Muscle layer of colon (tissue), 2 donors: ENCODE measurements around the gene WNT1.

Experiments used
- H3K27ac ChIP-seq: one replicate; pipeline ENCODE4 v1.7.0; 2013; ENCODE audit warnings: low read depth, mild to moderate bottlenecking, low read length, moderate library complexity
- H3K27me3 ChIP-seq, 2 donors: one replicate each; pipeline ENCODE4 v1.7.0; 2013; ENCODE audit warnings: low read length in 2 of 2, mild to moderate bottlenecking in 2 of 2; ENCODE audit not compliant: insufficient read depth in 2 of 2, control insufficient read depth in 1 of 2
- H3K36me3 ChIP-seq: one replicate; pipeline ENCODE4 v1.7.0; 2013; ENCODE audit warnings: mild to moderate bottlenecking, low read length; ENCODE audit not compliant: insufficient read depth
- H3K4me1 ChIP-seq: one replicate; pipeline ENCODE4 v1.7.0; 2013; ENCODE audit warnings: mild to moderate bottlenecking, low read length; ENCODE audit not compliant: insufficient read depth
- H3K4me3 ChIP-seq, 2 donors: one replicate each; pipeline ENCODE4 v1.7.0; 2013; ENCODE audit warnings: low read length in 2 of 2, low read depth in 1 of 2, mild to moderate bottlenecking in 1 of 2, moderate library complexity in 1 of 2
- H3K9ac ChIP-seq: one replicate; pipeline ENCODE4 v1.7.0; 2013; ENCODE audit warnings: low read length
- H3K9me3 ChIP-seq: one replicate; pipeline ENCODE4 v1.7.0; 2013; ENCODE audit warnings: mild to moderate bottlenecking, low read length
- donor health status: abdominal sarcoma.
- donor health status: Adenocarcinoma of cecum.

The WNT1 gene

DNA sequence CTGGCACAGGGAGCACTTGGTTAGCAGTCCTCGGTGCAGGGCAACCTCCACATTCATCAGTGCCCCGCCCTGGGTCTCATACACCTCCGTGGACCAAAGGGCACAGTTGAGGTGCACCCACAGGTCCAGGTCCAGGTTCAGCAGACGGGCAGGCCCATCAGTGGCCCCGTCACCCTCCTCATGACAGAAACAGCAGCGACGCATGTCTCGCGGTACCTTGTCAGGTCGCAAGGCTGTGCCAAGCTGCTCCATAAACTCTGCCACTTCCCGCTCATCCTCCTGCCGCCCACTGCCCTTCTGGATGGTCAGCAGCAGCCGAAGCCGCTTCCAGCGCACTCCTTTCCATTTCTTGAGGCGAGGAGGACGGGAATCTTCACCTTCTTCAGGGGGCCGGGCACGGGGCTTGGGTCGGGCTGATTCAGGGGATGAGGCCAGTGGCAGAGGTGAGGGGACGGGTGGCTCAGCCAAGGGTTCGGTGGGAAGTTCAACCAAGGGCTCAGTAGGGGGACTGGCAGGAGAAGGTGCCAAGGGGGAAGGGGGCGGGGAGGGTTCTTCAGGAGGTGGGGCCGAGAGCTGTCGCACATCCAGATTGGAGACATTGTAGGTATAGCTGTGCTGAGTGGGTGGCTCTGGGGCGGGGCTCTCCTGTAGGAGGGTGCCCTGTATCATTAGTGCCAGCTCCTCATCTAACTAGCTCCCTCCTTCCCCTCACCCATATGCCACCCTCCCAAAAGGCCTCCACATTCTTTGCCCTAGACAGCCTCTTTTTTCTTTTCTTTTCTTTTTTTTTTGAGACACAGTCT lies 48.8 kb downstream of the WNT1 start:
- Histone ChIP-seq H3K4me3 (no peak overlapping the region), H3K27ac (no peak overlapping the region), H3K9me3 (no peaks in the 10 kb centered on the region), H3K4me1 (no peaks in the 10 kb centered on the region), H3K9ac (no peak overlapping the region), H3K27me3 (no peaks in the 10 kb centered on the region), H3K36me3 (peaks cover 86% of the 10 kb centered on the region)

DNA sequence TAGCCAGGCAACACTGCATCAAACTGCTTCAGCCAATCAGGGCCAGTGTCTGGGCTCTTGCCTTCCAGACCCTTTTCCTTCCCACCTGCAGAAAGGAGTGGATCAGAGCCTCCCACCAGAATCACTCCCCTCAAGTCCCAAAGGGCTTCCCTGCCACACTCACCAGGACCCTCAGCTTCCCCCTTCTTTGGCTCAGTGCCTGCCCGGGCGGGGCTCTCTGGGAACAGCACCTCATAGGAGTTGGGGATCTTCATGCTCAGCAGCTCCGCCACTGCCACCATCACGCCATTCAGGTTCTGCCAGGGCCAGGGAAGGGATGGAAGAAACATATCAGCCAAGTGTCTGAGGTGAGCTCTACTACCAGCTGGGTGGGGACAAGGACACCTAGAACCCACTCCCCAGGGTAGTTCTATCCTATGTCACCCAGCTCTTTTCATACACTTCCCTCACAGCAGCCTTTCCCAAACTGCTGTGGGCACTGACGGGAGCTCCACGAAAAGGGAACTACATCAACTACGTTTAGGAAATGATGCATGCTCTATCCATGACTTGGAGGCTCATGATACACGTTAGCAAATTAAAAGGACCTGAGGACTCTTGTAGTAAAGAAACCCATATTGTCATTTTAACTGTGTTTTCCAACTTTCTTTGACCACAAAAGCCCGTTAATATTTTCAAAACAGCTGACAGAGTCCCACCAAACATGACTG lies 49.9 kb downstream of the WNT1 start:
- Histone ChIP-seq H3K4me3 (no peak overlapping the region), H3K27ac (no peak overlapping the region), H3K27me3 (no peaks in the 10 kb centered on the region), H3K4me1 (no peaks in the 10 kb centered on the region), H3K9ac (no peak overlapping the region), H3K36me3 (peaks cover 86% of the 10 kb centered on the region), H3K9me3 (no peaks in the 10 kb centered on the region)

DNA sequence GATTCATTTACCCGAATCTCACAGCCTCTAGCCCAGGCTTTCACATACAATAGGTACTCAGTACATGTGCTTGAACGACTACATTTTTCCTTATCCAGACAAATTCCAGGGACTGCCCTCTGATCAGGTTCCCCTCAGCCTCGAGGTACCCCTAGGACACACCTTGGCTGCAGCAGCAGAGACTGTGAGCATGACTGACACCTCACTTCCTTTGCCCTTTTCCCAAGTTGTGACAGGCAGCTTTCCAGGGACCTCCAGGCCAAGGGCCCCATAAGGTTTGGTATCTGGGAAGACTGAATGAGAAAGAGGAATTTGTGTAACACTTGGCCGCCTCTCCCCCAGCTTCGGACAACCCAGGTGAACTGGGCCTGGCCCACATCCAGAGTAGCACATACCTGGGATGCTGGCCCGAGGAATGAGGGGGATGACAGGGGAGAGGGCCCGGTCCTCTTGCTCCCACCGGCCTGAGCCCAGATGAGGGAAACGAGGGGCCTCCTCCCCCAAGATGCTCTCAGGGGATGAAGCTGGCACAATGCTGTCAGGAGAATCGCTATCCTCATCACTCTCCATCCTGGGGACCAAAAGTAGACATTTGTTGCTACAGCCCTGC lies 50.6 kb downstream of the WNT1 start:
- Histone ChIP-seq H3K9ac (no peak overlapping the region), H3K36me3 (peaks cover 83% of the 10 kb centered on the region)

DNA sequence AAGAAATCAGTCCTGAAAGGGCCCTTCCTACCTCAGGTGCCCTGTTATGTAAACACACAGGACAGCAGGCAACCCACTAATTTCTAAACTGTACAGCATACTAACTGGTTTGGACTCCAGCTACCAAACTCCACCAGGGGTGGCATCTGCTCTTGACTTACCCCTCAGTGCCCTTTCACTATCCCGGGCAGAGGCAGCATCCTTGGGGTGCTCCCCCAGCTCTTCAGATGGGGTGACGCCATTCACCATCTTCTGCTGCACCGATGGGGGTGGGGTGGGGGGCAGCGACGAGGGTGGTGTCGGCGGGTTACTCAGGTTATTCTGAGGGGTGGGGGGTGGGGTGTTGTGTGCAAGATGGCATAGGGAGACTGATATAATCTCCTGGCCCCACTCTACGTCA lies 52.0 kb downstream of the WNT1 start:
- H3K4me1 ChIP-seq: no peaks in the 10 kb centered on the region
- H3K27ac ChIP-seq: no peak overlapping the region
- H3K4me3 ChIP-seq: no peak overlapping the region
- no peak overlapping the region for H3K9ac ChIP-seq
- peaks cover 82% of the 10 kb centered on the region for H3K36me3 ChIP-seq
- no peaks in the 10 kb centered on the region for H3K27me3 ChIP-seq
- no peaks in the 10 kb centered on the region for H3K9me3 ChIP-seq

More for the DNA sequence above, 50.6 kb downstream of the WNT1 start:
- Histone ChIP-seq H3K9me3 (no peaks in the 10 kb centered on the region), H3K4me1 (no peaks in the 10 kb centered on the region), H3K27me3 (no peaks in the 10 kb centered on the region), H3K27ac (no peak overlapping the region), H3K4me3 (no peak overlapping the region)

DNA sequence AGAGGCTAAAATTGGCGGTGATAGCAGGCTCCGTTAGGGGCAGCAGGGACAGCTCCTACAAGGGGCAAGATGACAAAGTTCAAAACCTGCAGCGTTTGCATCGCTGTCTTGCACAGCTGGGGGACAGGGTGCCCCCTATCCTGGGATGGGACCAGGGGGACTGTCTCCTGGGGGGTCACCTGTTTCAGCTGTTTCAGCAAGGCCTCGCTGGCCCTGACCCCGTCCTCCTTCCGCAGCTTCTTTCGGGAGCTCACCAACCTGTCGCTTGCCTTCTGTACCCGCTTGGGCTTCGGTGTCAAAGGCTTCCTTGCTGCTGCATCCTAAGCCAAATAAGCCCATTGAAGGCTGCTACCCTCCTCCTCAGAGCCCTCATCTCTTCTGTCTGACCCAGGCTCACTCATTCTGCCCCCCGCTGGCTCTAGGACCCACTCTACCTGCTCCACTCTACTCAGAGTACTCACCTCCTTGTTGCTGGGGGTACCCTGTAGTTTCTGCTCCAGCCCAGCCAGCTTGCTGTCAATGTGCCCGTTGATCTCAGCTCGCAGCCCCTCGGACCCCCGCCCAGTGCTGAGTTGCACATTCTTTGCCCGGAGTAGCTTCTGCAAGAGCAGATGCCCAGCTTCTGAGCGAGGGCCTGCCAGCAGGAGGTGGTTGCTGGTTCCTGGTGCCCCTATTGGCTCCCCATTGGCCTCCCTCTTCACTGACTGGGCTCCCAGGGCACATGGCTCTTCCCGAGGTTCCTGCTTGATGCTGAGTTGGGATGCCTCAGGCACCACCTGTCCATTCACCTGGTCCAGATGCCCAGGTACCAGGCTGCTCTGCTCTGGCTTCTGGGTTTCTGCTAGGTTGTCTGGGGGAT lies 52.8 kb downstream of the WNT1 start:
- no peaks in the 10 kb centered on the region for H3K4me1 ChIP-seq
- H3K9me3 ChIP-seq: no peaks in the 10 kb centered on the region
- H3K36me3 ChIP-seq: peaks cover 79% of the 10 kb centered on the region
- no peaks in the 10 kb centered on the region for H3K27me3 ChIP-seq
- H3K27ac ChIP-seq: no peak overlapping the region
- H3K4me3 ChIP-seq: no peak overlapping the region
- no peak overlapping the region for H3K9ac ChIP-seq

DNA sequence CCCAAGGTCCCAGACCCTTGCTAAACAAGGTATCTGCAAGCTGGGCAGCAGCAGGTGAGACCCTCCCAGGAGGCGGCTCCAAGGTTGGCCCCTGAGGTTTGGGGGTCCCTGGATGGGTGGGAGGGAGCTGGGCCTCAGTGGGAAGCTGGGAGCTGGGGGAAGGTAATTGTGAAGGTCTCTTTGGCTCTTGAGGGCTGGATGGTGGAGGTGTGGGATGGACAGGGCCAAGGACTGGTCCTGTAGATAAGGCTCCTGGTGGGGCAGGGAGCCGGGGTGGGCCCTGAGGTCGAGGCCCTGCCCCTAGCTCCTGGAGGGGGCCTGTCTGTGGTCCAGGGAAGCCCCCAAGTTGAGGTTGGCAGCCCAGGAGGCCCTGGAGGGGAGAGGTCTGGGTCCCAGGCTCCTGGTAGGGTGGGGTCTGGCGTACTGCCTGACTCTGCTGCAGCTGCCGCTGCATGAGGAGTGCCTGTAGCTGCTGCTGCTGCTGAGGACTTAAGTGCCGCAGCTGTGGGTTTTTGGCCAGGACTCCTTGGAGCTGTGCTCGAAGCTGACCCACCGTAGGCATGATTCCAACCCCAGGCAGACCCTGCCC lies 53.5 kb downstream of the WNT1 start:
- H3K4me3 ChIP-seq: no peak overlapping the region
- no peak overlapping the region for H3K27ac ChIP-seq
- H3K4me1 ChIP-seq: no peaks in the 10 kb centered on the region
- no peaks in the 10 kb centered on the region for H3K9me3 ChIP-seq
- H3K27me3 ChIP-seq: no peaks in the 10 kb centered on the region
- H3K36me3 ChIP-seq: peaks cover 77% of the 10 kb centered on the region
- no peak overlapping the region for H3K9ac ChIP-seq
